Hepatocyte (in vitro differentiated cells): ENCODE measurements around the gene LPAR2. TPM values are rescaled to one million over a fixed set of nuclear protein-coding genes. Genes with fewer than 3 reads are reported as not detected.

Source experiments
- DNase-seq: peaks from one replicate; pipeline ENCODE4 v3.0.0-alpha.2; 2016; ENCODE audit warnings: low spot score
- H2AFZ ChIP-seq: fragments of 200-600 bp; sonication (generic); 2 replicates; pipeline ENCODE4 v1.6.0; 2016; ENCODE audit warnings: antibody characterized with exemption, mild to moderate bottlenecking
- H3K27ac ChIP-seq: fragments of 200-600 bp; sonication (generic); 2 replicates; pipeline ENCODE4 v1.5.1; 2016; ENCODE audit warnings: mild to moderate bottlenecking
- H3K27me3 ChIP-seq: fragments of 200-600 bp; sonication (generic); 2 replicates; pipeline ENCODE4 v1.6.1; 2016
- H3K36me3 ChIP-seq: fragments of 200-600 bp; sonication (generic); replicated peaks from 2 replicates; pipeline ENCODE4 v1.5.1; 2016; ENCODE audit warnings: low read depth; ENCODE audit not compliant: insufficient read depth
- H3K4me1 ChIP-seq: fragments of 200-600 bp; sonication (generic); 2 replicates; pipeline ENCODE4 v1.5.1; 2016; ENCODE audit warnings: mild to moderate bottlenecking, moderate library complexity; ENCODE audit not compliant: insufficient read depth
- H3K4me2 ChIP-seq: fragments of 200-600 bp; sonication (generic); 2 replicates; pipeline ENCODE4 v1.6.0; 2016
- H3K4me3 ChIP-seq: fragments of 200-600 bp; sonication (generic); 2 replicates; pipeline ENCODE4 v1.5.1; 2016; ENCODE audit warnings: mild to moderate bottlenecking
- H3K79me2 ChIP-seq: fragments of 200-600 bp; sonication (generic); 2 replicates; pipeline ENCODE4 v1.6.0; 2017; ENCODE audit warnings: mild to moderate bottlenecking
- H3K9me2 ChIP-seq: fragments of 200-600 bp; sonication (generic); replicated peaks from 2 replicates; pipeline ENCODE4 v1.6.0; 2017; ENCODE audit warnings: mild to moderate bottlenecking; ENCODE audit not compliant: insufficient read depth
- H3K9me3 ChIP-seq: fragments of 200-600 bp; sonication (generic); 2 replicates; pipeline ENCODE4 v1.5.1; 2016; ENCODE audit warnings: low read depth, mild to moderate bottlenecking
- H4K20me1 ChIP-seq: fragments of 200-600 bp; sonication (generic); 2 replicates; pipeline ENCODE4 v1.6.0; 2016; ENCODE audit warnings: mild to moderate bottlenecking; ENCODE audit not compliant: insufficient read depth, poor library complexity, severe bottlenecking
- EZH2 ChIP-seq: fragments of 200-600 bp; sonication (generic); IDR thresholded peaks from 2 replicates; pipeline ENCODE4 v1.6.1; 2016; ENCODE audit warnings: antibody characterized with exemption, mild to moderate bottlenecking, borderline replicate concordance
- EZH2phosphoT487 ChIP-seq: fragments of 200-600 bp; sonication (generic); IDR thresholded peaks from one replicate; pipeline ENCODE4 v1.6.1; 2018; ENCODE audit warnings: antibody characterized with exemption, mild to moderate bottlenecking, low read depth, moderate library complexity; ENCODE audit not compliant: unreplicated experiment, severe bottlenecking
- WGBS: methylation state at CpG from one replicate; pipeline ENCODE4 v1.1.6; 2016; ENCODE audit warnings: low lambda C conversion rate; ENCODE audit errors: missing lambda C conversion rate; 5-methylcytosine and 5-hydroxymethylcytosine counted together
- polyA plus RNA-seq: library from polyadenylated mRNA; unstranded; fragments of >200 nt; fragmentation: Nextera tagmentation; extraction: Ambion mirVana; gene quantifications from 2 replicates; pipeline ENCODE4 v1.2.1, GENCODE V29; 2016
- total RNA-seq: library from RNA; depleted of rRNA; stranded (reverse); fragments of >200 nt; gene quantifications from 2 replicates; pipeline ENCODE4 v1.2.3, GENCODE V29; 2014
- TF ChIP-seq, protein P1 (sequence below): fragments of 200-600 bp; sonication (generic); IDR thresholded peaks from 2 replicates; pipeline ENCODE4 v1.5.1; 2016; ENCODE audit warnings: antibody characterized with exemption, mild to moderate bottlenecking; ENCODE audit not compliant: poor library complexity

LPAR2 gene
- total and polyA plus RNA-seq, 2 experiments from 2014 or later = 20.1 to 33.1 TPM

DNA sequence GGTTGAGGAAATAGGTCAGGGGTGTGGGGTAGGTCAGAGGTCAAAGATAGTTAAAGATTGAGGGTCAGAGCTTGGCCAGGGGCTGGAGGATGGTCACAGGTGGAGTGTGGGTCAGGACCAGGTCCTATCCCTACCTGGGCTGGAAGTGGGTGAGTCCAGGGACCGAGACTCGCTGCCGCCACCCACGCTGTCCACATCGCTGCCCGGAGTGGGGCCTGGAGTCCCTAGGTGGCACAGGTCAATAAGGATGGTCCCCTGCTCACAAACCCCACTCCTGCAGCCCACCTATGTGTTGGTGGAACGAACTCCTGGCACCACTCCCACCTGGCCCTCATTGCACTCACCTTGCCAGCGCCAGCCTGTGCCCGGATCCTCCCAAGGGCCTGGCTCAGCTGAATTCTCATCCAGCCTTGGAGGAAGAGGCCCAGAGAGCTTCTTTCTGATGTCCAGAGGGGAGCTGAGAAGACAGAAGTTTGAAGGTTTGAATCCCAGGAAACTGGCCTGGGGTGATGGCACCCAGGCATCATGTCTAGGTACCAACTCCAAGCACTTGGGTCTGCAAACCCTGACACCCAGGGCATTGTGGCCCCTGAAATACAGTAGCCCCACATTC, 8.7 kb upstream of the LPAR2 start:
- H3K4me2 ChIP-seq = no peak overlapping the region
- no peak overlapping the region for H3K4me3 ChIP-seq
- H3K79me2 ChIP-seq = no peaks in the 10 kb centered on the region
- H3K9me2 ChIP-seq = no peaks in the 10 kb centered on the region
- H3K4me1 ChIP-seq = no peaks in the 10 kb centered on the region
- H3K27me3 ChIP-seq = no peaks in the 10 kb centered on the region
- H3K27ac ChIP-seq = no peak overlapping the region
- H2AFZ ChIP-seq = no peak overlapping the region
- no peaks in the 10 kb centered on the region for H3K9me3 ChIP-seq
- 97% methylated on average over 9 of the region's 9 CpGs for WGBS
- TF ChIP-seq, protein P1, sequence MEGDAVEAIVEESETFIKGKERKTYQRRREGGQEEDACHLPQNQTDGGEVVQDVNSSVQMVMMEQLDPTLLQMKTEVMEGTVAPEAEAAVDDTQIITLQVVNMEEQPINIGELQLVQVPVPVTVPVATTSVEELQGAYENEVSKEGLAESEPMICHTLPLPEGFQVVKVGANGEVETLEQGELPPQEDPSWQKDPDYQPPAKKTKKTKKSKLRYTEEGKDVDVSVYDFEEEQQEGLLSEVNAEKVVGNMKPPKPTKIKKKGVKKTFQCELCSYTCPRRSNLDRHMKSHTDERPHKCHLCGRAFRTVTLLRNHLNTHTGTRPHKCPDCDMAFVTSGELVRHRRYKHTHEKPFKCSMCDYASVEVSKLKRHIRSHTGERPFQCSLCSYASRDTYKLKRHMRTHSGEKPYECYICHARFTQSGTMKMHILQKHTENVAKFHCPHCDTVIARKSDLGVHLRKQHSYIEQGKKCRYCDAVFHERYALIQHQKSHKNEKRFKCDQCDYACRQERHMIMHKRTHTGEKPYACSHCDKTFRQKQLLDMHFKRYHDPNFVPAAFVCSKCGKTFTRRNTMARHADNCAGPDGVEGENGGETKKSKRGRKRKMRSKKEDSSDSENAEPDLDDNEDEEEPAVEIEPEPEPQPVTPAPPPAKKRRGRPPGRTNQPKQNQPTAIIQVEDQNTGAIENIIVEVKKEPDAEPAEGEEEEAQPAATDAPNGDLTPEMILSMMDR = no peak
- no peak for TF ChIP-seq EZH2phosphoT487
- TF ChIP-seq EZH2 = no peak
- H3K36me3 ChIP-seq = no peaks in the 10 kb centered on the region
- H4K20me1 ChIP-seq = no peaks in the 10 kb centered on the region
- DNase-seq = no peak

DNA sequence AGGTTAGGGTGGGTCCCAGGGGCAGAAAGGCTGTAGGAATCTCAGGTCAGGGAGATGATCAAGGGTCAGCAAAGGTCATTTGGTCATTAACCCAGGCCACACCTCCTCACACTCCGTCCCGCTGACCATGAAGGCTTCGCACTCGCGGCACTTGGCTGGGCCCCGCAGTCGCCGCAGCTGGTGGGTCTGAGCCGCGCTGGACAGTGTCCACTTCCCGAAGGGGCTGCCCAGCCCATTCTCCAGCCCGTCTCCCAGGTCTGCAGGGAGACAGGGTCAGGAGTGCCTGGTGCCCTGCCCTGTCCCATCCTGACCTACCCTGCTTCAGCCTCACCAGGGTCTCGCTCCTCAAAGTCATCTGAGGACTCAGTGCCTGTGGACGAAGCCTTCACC, 7.3 kb upstream of the LPAR2 start:
- TF ChIP-seq EZH2 = no peak
- TF ChIP-seq, protein P1 = no peak
- no peak for TF ChIP-seq EZH2phosphoT487
- over 99% methylated on average over 14 of the region's 14 CpGs for WGBS

DNA sequence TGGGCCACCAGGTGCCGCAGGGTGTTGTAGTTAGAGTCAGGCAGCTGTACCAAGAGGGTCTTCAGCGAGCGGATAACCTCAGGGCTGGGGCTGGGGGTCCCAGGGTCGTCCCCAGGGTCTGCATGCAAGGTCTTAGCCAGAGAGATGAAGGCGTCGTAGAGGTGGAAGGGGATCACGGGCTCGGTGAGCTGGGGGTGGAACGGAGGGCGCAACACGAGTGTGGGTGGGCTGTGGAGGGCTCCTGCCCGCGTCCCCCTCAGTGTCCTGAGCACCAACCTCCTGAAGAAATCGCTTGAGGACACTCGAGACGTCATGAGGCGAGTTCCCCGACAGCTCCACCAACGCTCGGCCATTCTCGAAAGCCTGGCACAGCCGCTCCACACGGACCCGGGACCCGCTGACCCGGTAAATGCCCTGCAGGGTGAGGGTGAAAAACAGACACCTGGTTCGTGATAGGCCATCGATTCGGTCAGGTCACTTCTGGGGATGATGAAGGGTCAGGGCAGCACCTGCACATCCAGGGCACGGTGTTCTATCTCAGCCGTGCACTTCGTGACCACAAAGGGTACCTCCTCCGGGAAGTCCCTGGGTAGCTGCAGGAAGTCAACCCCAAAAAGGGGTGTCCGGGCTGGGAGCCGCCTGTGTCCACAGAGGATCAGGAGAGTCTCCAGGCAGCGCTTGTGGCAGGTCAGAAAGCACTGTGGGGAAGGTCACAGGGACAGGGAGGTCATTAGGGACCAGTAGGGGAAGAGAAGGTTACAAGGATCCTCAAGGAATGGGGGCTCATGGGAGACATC, 6.7 kb upstream of the LPAR2 start:
- Histone ChIP-seq H3K36me3 (no peaks in the 10 kb centered on the region), H3K4me2 (no peak overlapping the region), H2AFZ (no peak overlapping the region), H4K20me1 (no peaks in the 10 kb centered on the region), H3K9me2 (no peaks in the 10 kb centered on the region), H3K27ac (no peak overlapping the region), H3K27me3 (no peaks in the 10 kb centered on the region), H3K9me3 (no peaks in the 10 kb centered on the region), H3K79me2 (no peaks in the 10 kb centered on the region), H3K4me3 (no peak overlapping the region), H3K4me1 (no peaks in the 10 kb centered on the region)
- no peak for DNase-seq
- WGBS = 96% methylated on average over 28 of the region's 36 CpGs
- no peak for TF ChIP-seq EZH2phosphoT487
- TF ChIP-seq, protein P1 = no peak
- TF ChIP-seq EZH2 = no peak

More for the DNA sequence above, 7.3 kb upstream of the LPAR2 start:
- no peak overlapping the region for H2AFZ ChIP-seq
- H3K4me3 ChIP-seq = no peak overlapping the region
- no peaks in the 10 kb centered on the region for H3K4me1 ChIP-seq
- no peaks in the 10 kb centered on the region for H3K79me2 ChIP-seq
- H3K4me2 ChIP-seq = no peak overlapping the region
- no peaks in the 10 kb centered on the region for H3K27me3 ChIP-seq
- no peak for DNase-seq
- H3K9me2 ChIP-seq = no peaks in the 10 kb centered on the region
- H3K9me3 ChIP-seq = no peaks in the 10 kb centered on the region
- no peaks in the 10 kb centered on the region for H4K20me1 ChIP-seq
- H3K36me3 ChIP-seq = no peaks in the 10 kb centered on the region
- H3K27ac ChIP-seq = no peak overlapping the region
